GM23338 (cell line): ENCODE data around the gene GAL3ST1. TPM values are rescaled to one million over a fixed set of nuclear protein-coding genes. Genes with fewer than 3 reads are reported as not detected.

Source experiments
- ATAC-seq: fragments of 200-7000 bp; cut with Tn5 transposase; 3 replicates; pipeline ENCODE4 v1.9.1; 2020
- DNase-seq: peaks from one replicate; pipeline ENCODE4 v3.0.0-alpha.2; 2015; ENCODE audit warnings: low spot score
- H2AFZ ChIP-seq: fragments of 200-600 bp; sonication (generic); 2 replicates; pipeline ENCODE4 v1.8.0; 2016; ENCODE audit warnings: antibody characterized with exemption, mild to moderate bottlenecking, moderate library complexity
- H3F3A ChIP-seq: fragments of 200-600 bp; sonication (generic); replicated peaks from 2 replicates; pipeline ENCODE4 v1.8.0; 2017; ENCODE audit warnings: antibody characterized with exemption, mixed run types, low read depth
- H3K27ac ChIP-seq: fragments of 200-600 bp; sonication (generic); 2 replicates; pipeline ENCODE4 v1.6.1; 2016; ENCODE audit warnings: low read depth
- H3K27me3 ChIP-seq: fragments of 200-600 bp; sonication (generic); 2 replicates; pipeline ENCODE4 v1.8.0; 2016; ENCODE audit warnings: mild to moderate bottlenecking, mixed run types, moderate library complexity; ENCODE audit not compliant: insufficient read depth
- H3K36me3 ChIP-seq: fragments of 200-600 bp; sonication (generic); 2 replicates; pipeline ENCODE4 v1.8.0; 2016; ENCODE audit warnings: mild to moderate bottlenecking; ENCODE audit not compliant: insufficient read depth
- H3K4me1 ChIP-seq: fragments of 200-600 bp; sonication (generic); 2 replicates; pipeline ENCODE4 v1.8.0; 2016; ENCODE audit warnings: mild to moderate bottlenecking, moderate library complexity; ENCODE audit not compliant: insufficient read depth
- H3K4me2 ChIP-seq: fragments of 200-600 bp; sonication (generic); 2 replicates; pipeline ENCODE4 v1.7.1; 2017; ENCODE audit warnings: mixed run types
- H3K4me3 ChIP-seq: fragments of 200-600 bp; sonication (generic); 2 replicates; pipeline ENCODE4 v1.6.1; 2016; ENCODE audit warnings: mixed run types
- H3K79me2 ChIP-seq: fragments of 200-600 bp; sonication (generic); replicated peaks from 2 replicates; pipeline ENCODE4 v1.8.0; 2017; ENCODE audit warnings: mild to moderate bottlenecking; ENCODE audit not compliant: insufficient read depth
- H3K9me2 ChIP-seq: fragments of 200-600 bp; sonication (generic); 2 replicates; pipeline ENCODE4 v1.8.0; 2017; ENCODE audit not compliant: insufficient read depth
- H4K20me1 ChIP-seq: fragments of 200-600 bp; sonication (generic); replicated peaks from 2 replicates; pipeline ENCODE4 v1.8.0; 2017; ENCODE audit warnings: mild to moderate bottlenecking; ENCODE audit not compliant: insufficient read depth
- H3K27ac Mint-ChIP-seq: 2 replicates; pipeline ENCODE4 v1.8.0; 2020; ENCODE audit warnings: inconsistent platforms, mild to moderate bottlenecking, moderate library complexity, mixed read lengths
- H3K27me3 Mint-ChIP-seq: 3 replicates; pipeline ENCODE4 v1.8.0; 2022; ENCODE audit warnings: low read depth, mild to moderate bottlenecking, moderate library complexity, mixed read lengths, inconsistent platforms; ENCODE audit not compliant: insufficient read depth, poor library complexity
- H3K36me3 Mint-ChIP-seq: 3 replicates; pipeline ENCODE4 v1.8.0; 2021; ENCODE audit warnings: low read depth, mild to moderate bottlenecking, inconsistent platforms, moderate library complexity, mixed read lengths
- H3K4me1 Mint-ChIP-seq: 3 replicates; pipeline ENCODE4 v1.8.0; 2020; ENCODE audit warnings: mild to moderate bottlenecking, inconsistent platforms, mixed read lengths
- H3K4me3 Mint-ChIP-seq: 3 replicates; pipeline ENCODE4 v1.8.0; 2021; ENCODE audit warnings: moderate library complexity, mild to moderate bottlenecking, inconsistent platforms, mixed read lengths
- H3K9me3 Mint-ChIP-seq: 3 replicates; pipeline ENCODE4 v1.8.0; 2020; ENCODE audit warnings: moderate library complexity, mild to moderate bottlenecking, inconsistent platforms, mixed read lengths
- CREB1 ChIP-seq: fragments of 250-450 bp; sonication (Bioruptor Pico); IDR thresholded peaks from 2 replicates; pipeline ENCODE4 v1.5.0; 2020; ENCODE audit warnings: low read depth, mild to moderate bottlenecking, moderate library complexity
- EZH2 ChIP-seq: fragments of 200-600 bp; sonication (generic); IDR thresholded peaks from one replicate; pipeline ENCODE4 v1.8.0; 2017; ENCODE audit warnings: antibody characterized with exemption, mild to moderate bottlenecking, low read depth; ENCODE audit not compliant: unreplicated experiment
- EZH2phosphoT487 ChIP-seq: fragments of 200-600 bp; sonication (generic); IDR thresholded peaks from one replicate; pipeline ENCODE4 v1.8.1; 2018; ENCODE audit warnings: antibody characterized with exemption; ENCODE audit not compliant: unreplicated experiment
- NANOG ChIP-seq: IDR thresholded peaks from 2 replicates; pipeline ENCODE4 v1.6.1; 2016; ENCODE audit warnings: antibody characterized with exemption, borderline replicate concordance
- POLR2AphosphoS5 ChIP-seq: IDR thresholded peaks from 2 replicates; pipeline ENCODE4 v1.6.1; 2016; ENCODE audit warnings: antibody characterized with exemption, low read depth
- STAT1 ChIP-seq: IDR thresholded peaks from one replicate; pipeline ENCODE4 v1.6.1; 2016; ENCODE audit warnings: antibody characterized with exemption; ENCODE audit not compliant: unreplicated experiment
- ZNF114 ChIP-seq: fragments of 250-450 bp; sonication (Bioruptor Pico); IDR thresholded peaks from 2 replicates; pipeline ENCODE4 v1.5.0; 2020; ENCODE audit warnings: mild to moderate bottlenecking, moderate library complexity
- ZNF331 ChIP-seq: fragments of 250-450 bp; sonication (Bioruptor Pico); IDR thresholded peaks from 2 replicates; pipeline ENCODE4 v1.5.0; 2020; ENCODE audit warnings: low read depth, mild to moderate bottlenecking, moderate library complexity
- polyA plus RNA-seq: library from polyadenylated mRNA; unstranded; fragments of >200 nt; fragmentation: Nextera tagmentation; extraction: Ambion mirVana; gene quantifications from 2 replicates; pipeline ENCODE4 v1.2.1, GENCODE V29; 2016
- total RNA-seq: library from RNA; depleted of rRNA; stranded (reverse); fragments of >200 nt; shearing (Covaris generic); gene quantifications from 2 replicates; pipeline ENCODE4 v1.2.3, GENCODE V29; 2014
- TF ChIP-seq, protein P1 (sequence below): IDR thresholded peaks from one replicate; pipeline ENCODE4 v1.6.1; 2018; ENCODE audit warnings: antibody characterized with exemption; ENCODE audit not compliant: unreplicated experiment
- TF ChIP-seq, protein P2 (sequence below), 2 experiments: fragments of 200-600 bp in 1 of 2; sonication (generic) in 1 of 2; conservative IDR thresholded peaks; 2 replicates each; pipeline versions ENCODE4 v1.5.1 to v1.6.1; 2016 to 2017; ENCODE audit warnings: antibody characterized with exemption in 2 of 2, low read depth in 2 of 2, mild to moderate bottlenecking in 2 of 2, moderate library complexity in 1 of 2
- TF ChIP-seq, protein P3 (sequence below): IDR thresholded peaks from 2 replicates; pipeline ENCODE4 v1.6.1; 2016; ENCODE audit warnings: antibody characterized with exemption

Gene GAL3ST1
- total and polyA plus RNA-seq, 2 experiments from 2014 or later, result 8.2 to 13.3 TPM

DNA sequence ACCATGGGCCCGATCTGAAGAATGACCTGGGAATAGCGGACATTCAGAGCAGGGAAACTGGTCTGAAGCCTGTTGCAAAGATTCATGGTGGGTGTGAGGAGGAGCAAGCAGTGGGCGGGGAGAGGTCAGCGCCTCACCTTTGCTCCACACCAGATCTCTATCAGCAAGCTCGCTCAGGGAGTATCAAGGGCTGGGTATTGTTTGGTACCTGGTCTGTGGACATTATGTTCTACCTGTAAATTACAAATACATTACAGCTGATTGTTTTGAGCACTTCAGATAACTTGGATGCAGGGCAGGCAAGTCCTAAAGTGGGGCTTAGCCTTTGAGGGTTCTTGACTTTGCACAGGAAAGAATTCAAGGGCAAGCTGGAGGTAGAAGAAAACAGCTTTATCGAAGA, 58.2 kb downstream of the GAL3ST1 start (continued):
- TF ChIP-seq, protein P1, sequence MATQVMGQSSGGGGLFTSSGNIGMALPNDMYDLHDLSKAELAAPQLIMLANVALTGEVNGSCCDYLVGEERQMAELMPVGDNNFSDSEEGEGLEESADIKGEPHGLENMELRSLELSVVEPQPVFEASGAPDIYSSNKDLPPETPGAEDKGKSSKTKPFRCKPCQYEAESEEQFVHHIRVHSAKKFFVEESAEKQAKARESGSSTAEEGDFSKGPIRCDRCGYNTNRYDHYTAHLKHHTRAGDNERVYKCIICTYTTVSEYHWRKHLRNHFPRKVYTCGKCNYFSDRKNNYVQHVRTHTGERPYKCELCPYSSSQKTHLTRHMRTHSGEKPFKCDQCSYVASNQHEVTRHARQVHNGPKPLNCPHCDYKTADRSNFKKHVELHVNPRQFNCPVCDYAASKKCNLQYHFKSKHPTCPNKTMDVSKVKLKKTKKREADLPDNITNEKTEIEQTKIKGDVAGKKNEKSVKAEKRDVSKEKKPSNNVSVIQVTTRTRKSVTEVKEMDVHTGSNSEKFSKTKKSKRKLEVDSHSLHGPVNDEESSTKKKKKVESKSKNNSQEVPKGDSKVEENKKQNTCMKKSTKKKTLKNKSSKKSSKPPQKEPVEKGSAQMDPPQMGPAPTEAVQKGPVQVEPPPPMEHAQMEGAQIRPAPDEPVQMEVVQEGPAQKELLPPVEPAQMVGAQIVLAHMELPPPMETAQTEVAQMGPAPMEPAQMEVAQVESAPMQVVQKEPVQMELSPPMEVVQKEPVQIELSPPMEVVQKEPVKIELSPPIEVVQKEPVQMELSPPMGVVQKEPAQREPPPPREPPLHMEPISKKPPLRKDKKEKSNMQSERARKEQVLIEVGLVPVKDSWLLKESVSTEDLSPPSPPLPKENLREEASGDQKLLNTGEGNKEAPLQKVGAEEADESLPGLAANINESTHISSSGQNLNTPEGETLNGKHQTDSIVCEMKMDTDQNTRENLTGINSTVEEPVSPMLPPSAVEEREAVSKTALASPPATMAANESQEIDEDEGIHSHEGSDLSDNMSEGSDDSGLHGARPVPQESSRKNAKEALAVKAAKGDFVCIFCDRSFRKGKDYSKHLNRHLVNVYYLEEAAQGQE, result no peak
- TF ChIP-seq ZNF331 (no peak), EZH2phosphoT487 (no peak), CREB1 (CRISPR knock-in tag) (no peak), ZNF114 (CRISPR knock-in tag) (no peak), STAT1 (no peak), POLR2AphosphoS5 (no peak), NANOG (no peak)
- TF ChIP-seq, protein P2, sequence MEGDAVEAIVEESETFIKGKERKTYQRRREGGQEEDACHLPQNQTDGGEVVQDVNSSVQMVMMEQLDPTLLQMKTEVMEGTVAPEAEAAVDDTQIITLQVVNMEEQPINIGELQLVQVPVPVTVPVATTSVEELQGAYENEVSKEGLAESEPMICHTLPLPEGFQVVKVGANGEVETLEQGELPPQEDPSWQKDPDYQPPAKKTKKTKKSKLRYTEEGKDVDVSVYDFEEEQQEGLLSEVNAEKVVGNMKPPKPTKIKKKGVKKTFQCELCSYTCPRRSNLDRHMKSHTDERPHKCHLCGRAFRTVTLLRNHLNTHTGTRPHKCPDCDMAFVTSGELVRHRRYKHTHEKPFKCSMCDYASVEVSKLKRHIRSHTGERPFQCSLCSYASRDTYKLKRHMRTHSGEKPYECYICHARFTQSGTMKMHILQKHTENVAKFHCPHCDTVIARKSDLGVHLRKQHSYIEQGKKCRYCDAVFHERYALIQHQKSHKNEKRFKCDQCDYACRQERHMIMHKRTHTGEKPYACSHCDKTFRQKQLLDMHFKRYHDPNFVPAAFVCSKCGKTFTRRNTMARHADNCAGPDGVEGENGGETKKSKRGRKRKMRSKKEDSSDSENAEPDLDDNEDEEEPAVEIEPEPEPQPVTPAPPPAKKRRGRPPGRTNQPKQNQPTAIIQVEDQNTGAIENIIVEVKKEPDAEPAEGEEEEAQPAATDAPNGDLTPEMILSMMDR (conservative IDR thresholded peaks at IDR 0.05; ENCODE audit: low read depth in 2 of 2), result no peak
- TF ChIP-seq, protein P3, sequence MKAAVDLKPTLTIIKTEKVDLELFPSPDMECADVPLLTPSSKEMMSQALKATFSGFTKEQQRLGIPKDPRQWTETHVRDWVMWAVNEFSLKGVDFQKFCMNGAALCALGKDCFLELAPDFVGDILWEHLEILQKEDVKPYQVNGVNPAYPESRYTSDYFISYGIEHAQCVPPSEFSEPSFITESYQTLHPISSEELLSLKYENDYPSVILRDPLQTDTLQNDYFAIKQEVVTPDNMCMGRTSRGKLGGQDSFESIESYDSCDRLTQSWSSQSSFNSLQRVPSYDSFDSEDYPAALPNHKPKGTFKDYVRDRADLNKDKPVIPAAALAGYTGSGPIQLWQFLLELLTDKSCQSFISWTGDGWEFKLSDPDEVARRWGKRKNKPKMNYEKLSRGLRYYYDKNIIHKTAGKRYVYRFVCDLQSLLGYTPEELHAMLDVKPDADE, result no peak

DNA sequence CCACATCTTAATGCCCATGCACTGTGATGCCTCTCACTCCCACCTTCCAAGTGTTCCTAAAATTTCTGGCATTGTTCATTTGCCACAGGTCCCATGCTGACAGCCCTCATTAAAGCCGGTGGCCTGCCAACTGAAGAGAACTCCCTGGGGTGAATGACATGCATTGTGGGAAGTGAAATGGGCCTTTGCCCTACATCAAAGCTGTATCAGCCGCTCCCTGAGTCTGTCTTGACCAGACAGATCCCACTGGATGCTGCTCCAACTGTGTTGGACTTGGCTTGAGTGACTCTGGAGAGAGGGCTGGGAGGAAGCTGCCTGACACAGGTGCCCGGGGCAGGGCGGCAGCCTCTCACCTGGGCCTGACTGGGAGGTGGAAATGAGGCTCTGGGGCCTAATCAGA, 60.2 kb downstream of the GAL3ST1 start:
- no peaks in the 10 kb centered on the region for H3K4me1 Mint-ChIP-seq
- H3K27ac Mint-ChIP-seq, result no peak overlapping the region
- no peak overlapping the region for H3K4me3 Mint-ChIP-seq
- H3K27ac ChIP-seq, result no peak overlapping the region
- H3K4me2 ChIP-seq, result no peak overlapping the region
- H4K20me1 ChIP-seq, result no peaks in the 10 kb centered on the region
- H3K9me3 Mint-ChIP-seq, result peaks cover 6% of the 10 kb centered on the region; the same call in 2 of the 3 replicates
- H3K36me3 ChIP-seq, result no peaks in the 10 kb centered on the region
- TF ChIP-seq, protein P3, result no peak
- TF ChIP-seq ZNF331 (no peak), CREB1 (CRISPR knock-in tag) (no peak), EZH2phosphoT487 (no peak), NANOG (no peak), ZNF114 (CRISPR knock-in tag) (no peak), STAT1 (no peak), EZH2 (no peak)
- TF ChIP-seq, protein P2 (conservative IDR thresholded peaks at IDR 0.05; ENCODE audit: low read depth in 2 of 2), result no peak
- TF ChIP-seq, protein P1, result no peak
- no peaks in the 10 kb centered on the region for H3K27me3 ChIP-seq
- H3K4me1 ChIP-seq, result no peaks in the 10 kb centered on the region
- H3K4me3 ChIP-seq, result no peak overlapping the region
- H3K79me2 ChIP-seq, result no peaks in the 10 kb centered on the region
- H3K36me3 Mint-ChIP-seq, result no peaks in the 10 kb centered on the region
- no peaks in the 10 kb centered on the region for H3F3A ChIP-seq
- DNase-seq (no peak), ATAC-seq (no peak)
- H3K9me2 ChIP-seq, result no peaks in the 10 kb centered on the region; the same call in 1 of the 2 replicates
- H2AFZ ChIP-seq, result no peak overlapping the region
- peaks cover 2% of the 10 kb centered on the region for H3K27me3 Mint-ChIP-seq
